ENCODE data around the gene OSBPL10. TPM values are rescaled to one million over a fixed set of nuclear protein-coding genes. Genes with fewer than 3 reads are reported as not detected.

Gene OSBPL10
- total RNA-seq, 1 donor from 2014 or later: 8.4 TPM

DNA sequence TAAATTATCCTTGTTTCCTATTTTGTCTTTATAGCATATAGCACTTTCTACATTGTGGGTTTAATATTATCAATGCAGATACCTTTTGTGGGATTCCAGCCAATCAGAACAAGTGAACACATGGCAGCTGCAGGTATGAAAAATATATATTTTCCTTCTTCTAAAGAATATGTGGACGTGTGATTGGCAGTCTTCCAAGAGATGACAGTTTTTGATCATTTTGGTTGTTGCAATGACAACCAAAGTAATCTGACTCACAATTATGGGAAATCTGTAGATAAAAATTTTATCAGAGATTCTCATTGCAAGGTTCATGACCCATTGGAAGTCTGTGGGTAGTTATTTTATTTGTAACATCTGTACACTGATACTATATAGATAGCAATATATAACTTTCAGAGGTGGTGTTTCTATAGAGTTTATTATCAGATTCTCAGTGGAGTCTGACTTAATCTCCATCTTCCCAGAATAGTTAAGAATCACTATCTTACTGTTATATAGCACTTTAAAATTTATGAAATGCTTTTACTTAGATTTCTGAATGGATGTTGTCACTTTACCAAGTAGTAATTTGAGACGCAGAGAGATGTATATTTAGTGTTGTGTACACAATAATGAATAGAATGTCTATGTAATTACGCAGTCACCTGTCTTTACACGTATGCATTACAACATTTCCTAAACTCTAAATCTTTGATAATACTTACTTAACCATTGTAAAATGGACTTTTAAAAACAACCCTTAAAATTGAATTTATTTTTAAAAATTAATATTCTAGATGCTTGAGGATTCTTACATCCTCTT, 365.8 kb downstream of the OSBPL10 start:
- Histone ChIP-seq H3K27ac (no peak overlapping the region), H3K9me3 (ENCODE audit: low read depth) (no peaks in the 10 kb centered on the region), H3K9ac (no peak overlapping the region), H4K20me1 (ENCODE audit: low read depth) (no peaks in the 10 kb centered on the region), H3F3A (ENCODE audit: low read depth) (no peaks in the 10 kb centered on the region), H3K4me1 (peaks cover 1% of the 10 kb centered on the region), H3K4me3 (no peak overlapping the region), H3K36me3 (peaks cover 10% of the 10 kb centered on the region), H3K27me3 (no peaks in the 10 kb centered on the region), H3K79me2 (ENCODE audit: low read depth) (peaks cover 37% of the 10 kb centered on the region), H3K4me2 (no peak overlapping the region), H2AFZ (replicated peaks) (no peak overlapping the region)
- Mint-ChIP-seq H3K4me1 (no peaks in the 10 kb centered on the region), H3K4me3 (no peak overlapping the region), H3K27ac (no peak overlapping the region), H3K36me3 (peaks cover 39% of the 10 kb centered on the region), H3K9me3 (peaks cover 8% of the 10 kb centered on the region), H3K27me3 (ENCODE audit: insufficient read depth, low read depth) (no peaks in the 10 kb centered on the region)
- no peak for DNase-seq (ENCODE audit: low spot score)
- TF ChIP-seq EZH2phosphoT487 (IDR thresholded peaks at IDR 0.05): no peak
- TF ChIP-seq EZH2 (IDR thresholded peaks at IDR 0.05): no peak
- TF ChIP-seq, protein P1, sequence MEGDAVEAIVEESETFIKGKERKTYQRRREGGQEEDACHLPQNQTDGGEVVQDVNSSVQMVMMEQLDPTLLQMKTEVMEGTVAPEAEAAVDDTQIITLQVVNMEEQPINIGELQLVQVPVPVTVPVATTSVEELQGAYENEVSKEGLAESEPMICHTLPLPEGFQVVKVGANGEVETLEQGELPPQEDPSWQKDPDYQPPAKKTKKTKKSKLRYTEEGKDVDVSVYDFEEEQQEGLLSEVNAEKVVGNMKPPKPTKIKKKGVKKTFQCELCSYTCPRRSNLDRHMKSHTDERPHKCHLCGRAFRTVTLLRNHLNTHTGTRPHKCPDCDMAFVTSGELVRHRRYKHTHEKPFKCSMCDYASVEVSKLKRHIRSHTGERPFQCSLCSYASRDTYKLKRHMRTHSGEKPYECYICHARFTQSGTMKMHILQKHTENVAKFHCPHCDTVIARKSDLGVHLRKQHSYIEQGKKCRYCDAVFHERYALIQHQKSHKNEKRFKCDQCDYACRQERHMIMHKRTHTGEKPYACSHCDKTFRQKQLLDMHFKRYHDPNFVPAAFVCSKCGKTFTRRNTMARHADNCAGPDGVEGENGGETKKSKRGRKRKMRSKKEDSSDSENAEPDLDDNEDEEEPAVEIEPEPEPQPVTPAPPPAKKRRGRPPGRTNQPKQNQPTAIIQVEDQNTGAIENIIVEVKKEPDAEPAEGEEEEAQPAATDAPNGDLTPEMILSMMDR (IDR thresholded peaks at IDR 0.05): no peak

DNA sequence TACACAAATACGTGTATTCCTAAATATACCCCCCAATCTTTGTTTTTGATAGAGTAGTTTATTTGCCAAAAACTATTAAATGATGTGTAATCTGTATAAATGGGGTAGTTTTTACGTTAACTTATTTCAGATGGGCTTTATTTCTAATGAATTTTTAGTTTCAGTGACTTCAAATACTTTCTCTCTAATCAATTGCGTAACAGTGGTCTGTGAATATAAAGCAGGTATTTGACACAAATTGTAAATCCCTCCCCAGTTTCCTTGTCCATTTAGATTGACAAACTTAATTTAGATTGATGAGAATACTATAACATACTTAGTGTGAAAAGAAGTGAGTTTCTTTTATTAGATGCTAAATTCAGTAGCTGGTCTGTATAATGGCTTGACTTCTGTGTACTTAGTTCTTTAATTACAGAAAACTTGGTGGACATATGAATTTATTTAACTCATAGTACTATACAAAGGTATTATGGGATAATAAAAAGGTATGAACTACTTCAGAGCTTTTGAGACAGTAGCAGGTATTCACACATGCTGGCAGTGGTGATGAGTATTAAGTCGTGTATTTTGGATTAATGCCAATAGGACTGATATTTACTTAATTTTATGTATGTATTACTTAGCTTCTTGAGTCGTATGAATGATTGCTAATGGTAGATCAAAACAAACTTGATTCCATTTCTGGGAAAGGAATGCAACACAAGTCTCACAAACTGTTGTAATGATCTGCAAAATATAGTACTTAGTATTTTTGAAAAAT, 366.7 kb downstream of the OSBPL10 start:
- H3K9me3 ChIP-seq (ENCODE audit: low read depth): no peaks in the 10 kb centered on the region
- no peak overlapping the region for H3K4me3 ChIP-seq
- no peaks in the 10 kb centered on the region for H3K4me1 ChIP-seq
- H3F3A ChIP-seq (ENCODE audit: low read depth): no peaks in the 10 kb centered on the region
- H2AFZ ChIP-seq (replicated peaks): no peak overlapping the region
- H3K4me1 Mint-ChIP-seq: no peaks in the 10 kb centered on the region
- DNase-seq (ENCODE audit: low spot score): no peak
- no peak overlapping the region for H3K4me2 ChIP-seq
- no peak overlapping the region for H3K9ac ChIP-seq
- no peak overlapping the region for H3K27ac Mint-ChIP-seq
- H3K27me3 Mint-ChIP-seq (ENCODE audit: insufficient read depth, low read depth): no peaks in the 10 kb centered on the region
- peaks cover 12% of the 10 kb centered on the region for H3K9me3 Mint-ChIP-seq
- no peak overlapping the region for H3K27ac ChIP-seq
- H3K36me3 Mint-ChIP-seq: peaks cover 43% of the 10 kb centered on the region
- peaks cover 5% of the 10 kb centered on the region for H3K36me3 ChIP-seq
- H3K27me3 ChIP-seq: no peaks in the 10 kb centered on the region
- TF ChIP-seq EZH2 (IDR thresholded peaks at IDR 0.05) (no peak), EZH2phosphoT487 (IDR thresholded peaks at IDR 0.05) (no peak)
- TF ChIP-seq, protein P1 (IDR thresholded peaks at IDR 0.05): no peak
- peaks cover 44% of the 10 kb centered on the region for H3K79me2 ChIP-seq (ENCODE audit: low read depth)
- H3K4me3 Mint-ChIP-seq: no peak overlapping the region
- H4K20me1 ChIP-seq (ENCODE audit: low read depth): no peaks in the 10 kb centered on the region

DNA sequence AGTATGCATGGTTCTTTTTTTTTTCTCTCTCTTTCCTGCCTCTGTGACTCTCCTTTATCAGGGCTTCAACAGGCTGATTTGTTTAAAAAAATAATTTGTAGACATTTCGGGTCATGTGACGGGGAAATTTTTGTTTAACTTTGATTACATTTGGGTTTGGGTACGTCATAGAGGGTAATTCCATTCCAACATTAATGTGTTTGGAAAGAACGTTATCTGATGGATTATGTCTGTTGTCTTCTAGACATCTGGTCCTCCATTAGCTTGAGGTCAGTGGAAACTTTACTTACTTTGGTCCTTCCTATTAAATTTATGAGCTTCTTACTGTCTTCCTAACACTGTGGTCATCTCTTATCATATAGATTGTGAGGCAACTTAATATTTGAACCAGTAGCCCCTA, 367.4 kb downstream of the OSBPL10 start:
- H4K20me1 ChIP-seq (ENCODE audit: low read depth): no peaks in the 10 kb centered on the region
- Mint-ChIP-seq H3K4me3 (no peak overlapping the region), H3K27ac (no peak overlapping the region), H3K4me1 (no peaks in the 10 kb centered on the region), H3K27me3 (ENCODE audit: insufficient read depth, low read depth) (no peaks in the 10 kb centered on the region), H3K36me3 (peaks cover 42% of the 10 kb centered on the region), H3K9me3 (peaks cover 12% of the 10 kb centered on the region)
- no peak overlapping the region for H3K4me3 ChIP-seq
- no peaks in the 10 kb centered on the region for H3K4me1 ChIP-seq
- DNase-seq (ENCODE audit: low spot score): no peak
- H3K27me3 ChIP-seq: no peaks in the 10 kb centered on the region
- H3K4me2 ChIP-seq: no peak overlapping the region
- H3K27ac ChIP-seq: no peak overlapping the region
- H3K79me2 ChIP-seq (ENCODE audit: low read depth): peaks cover 49% of the 10 kb centered on the region
- H2AFZ ChIP-seq (replicated peaks): no peak overlapping the region
- H3K9me3 ChIP-seq (ENCODE audit: low read depth): no peaks in the 10 kb centered on the region
- TF ChIP-seq EZH2phosphoT487 (IDR thresholded peaks at IDR 0.05): no peak
- TF ChIP-seq EZH2 (IDR thresholded peaks at IDR 0.05): no peak
- TF ChIP-seq, protein P1 (IDR thresholded peaks at IDR 0.05): no peak
- no peaks in the 10 kb centered on the region for H3K36me3 ChIP-seq
- no peak overlapping the region for H3K9ac ChIP-seq
- H3F3A ChIP-seq (ENCODE audit: low read depth): no peaks in the 10 kb centered on the region

Data from neural progenitor cell (in vitro differentiated cells).